HepG2 (cell line): ENCODE measurements around the gene HDAC5. TPM values are rescaled to one million over a fixed set of nuclear protein-coding genes. Genes with fewer than 3 reads are reported as not detected.

Source experiments
- ATAC-seq: fragments of 200-7000 bp; cut with Tn5 transposase; 3 replicates; pipeline ENCODE4 v1.9.1; 2020; ENCODE audit warnings: mild to moderate bottlenecking, moderate library complexity
- Bru-seq: library from RNA; stranded (reverse); fragments of 400-500 nt; gene quantifications from one replicate; lab custom pipeline; 2021; lab: Mats Ljungman, UMichigan
- BruChase-seq, 2 experiments: library from RNA; stranded (reverse); fragments of 400-500 nt; gene quantifications; one replicate each; lab custom pipeline; 2021; lab: Mats Ljungman, UMichigan
- BruUV-seq: library from RNA; stranded (reverse); fragments of 400-500 nt; replicated peaks from 2 replicates; lab custom pipeline; 2021; lab: Mats Ljungman, UMichigan
- CTCF ChIA-PET: fragments of 300-600 bp; formaldehyde crosslinking; extraction: SDS; loops from one replicate; lab custom pipeline; 2021; ENCODE audit warnings: low total read pairs, inconsistent platforms, low intra/inter-chr PET ratio; lab: Yijun Ruan, JAX
- POLR2A ChIA-PET: fragments of 350-600 bp; sonication (Branson Sonifier 250); formaldehyde crosslinking; loops from one replicate; lab custom pipeline; 2020; ENCODE audit warnings: antibody characterized with exemption, inconsistent platforms; lab: Yijun Ruan, JAX
- DNase-seq: peaks from one replicate; pipeline ENCODE4 v3.0.0-alpha.2; 2015; ENCODE audit warnings: low spot score
- FAIRE-seq: peaks from 3 replicates; lab custom pipeline; 2011; peaks lifted over from hg19 to GRCh38; lab: Jason Lieb, UNC
- H2AFZ ChIP-seq: one replicate; pipeline ENCODE4 v1.6.1; 2011; ENCODE audit warnings: low read length, inconsistent platforms
- H3K27ac ChIP-seq: fragments of 300-600 bp; 3 replicates; pipeline ENCODE4 v1.8.0; 2011; ENCODE audit warnings: mixed run types, mild to moderate bottlenecking, mixed read lengths, low read length, inconsistent platforms; ENCODE audit not compliant: insufficient read depth; ENCODE audit errors: extremely low read length
- H3K27me3 ChIP-seq, 2 experiments: fragments of 200-600 bp in 1 of 2; 2 replicates in 1 of 2; 3 replicates in 1 of 2; pipeline versions ENCODE4 v1.6.0 to v1.8.0; 2011; ENCODE audit warnings: low read length in 2 of 2, mild to moderate bottlenecking in 2 of 2, moderate library complexity in 2 of 2, inconsistent platforms in 1 of 2; ENCODE audit not compliant: insufficient read depth in 2 of 2, control insufficient read depth in 1 of 2
- H3K36me3 ChIP-seq, 2 experiments: fragments of 200-600 bp in 1 of 2; replicated peaks in 1 of 2; 2 replicates in 1 of 2; 3 replicates in 1 of 2; pipeline versions ENCODE4 v1.5.1 to v1.8.0; 2011; ENCODE audit warnings: low read length in 2 of 2, inconsistent platforms in 1 of 2; ENCODE audit not compliant: insufficient read depth in 2 of 2, control insufficient read depth in 1 of 2
- H3K4me1 ChIP-seq: 2 replicates; pipeline ENCODE4 v1.5.1; 2012; ENCODE audit warnings: low read length, inconsistent platforms; ENCODE audit not compliant: insufficient read depth
- H3K4me2 ChIP-seq: 2 replicates; pipeline ENCODE4 v1.6.0; 2011; ENCODE audit warnings: low read depth, low read length, inconsistent platforms
- H3K4me3 ChIP-seq, 3 experiments: fragments of 200-600 bp in 1 of 3; sonication (generic), shearing (Covaris generic) in 1 of 3; replicated peaks in 1 of 3; 2 replicates each; pipeline ENCODE4 v1.5.1; 2011 to 2016; ENCODE audit warnings: low read length in 3 of 3, inconsistent platforms in 2 of 3, low read depth in 2 of 3, mild to moderate bottlenecking in 2 of 3, control low read depth in 1 of 3, mixed read lengths in 1 of 3; ENCODE audit not compliant: insufficient read depth in 1 of 3
- H3K79me2 ChIP-seq: one replicate; pipeline ENCODE4 v1.6.1; 2011; ENCODE audit warnings: low read length, inconsistent platforms; ENCODE audit not compliant: insufficient read depth
- H3K9ac ChIP-seq: 2 replicates; pipeline ENCODE4 v1.6.0; 2011; ENCODE audit warnings: mild to moderate bottlenecking, low read depth, low read length, inconsistent platforms; ENCODE audit not compliant: insufficient read depth
- H3K9me3 ChIP-seq: 2 replicates; pipeline ENCODE4 v1.5.1; 2012; ENCODE audit warnings: mild to moderate bottlenecking, low read length
- H4K20me1 ChIP-seq: 2 replicates; pipeline ENCODE4 v1.6.0; 2011; ENCODE audit warnings: inconsistent platforms, mild to moderate bottlenecking, low read length, moderate library complexity; ENCODE audit not compliant: insufficient read depth
- ATF7 ChIP-seq, 2 experiments: fragments of 450-650 bp in 1 of 2; sonication (generic) in 1 of 2; formaldehyde crosslinking in 1 of 2; IDR thresholded peaks; 2 replicates each; pipeline versions ENCODE4 v1.4.0 to v1.6.1; 2016 to 2020; ENCODE audit warnings: antibody characterized with exemption in 1 of 2, mild to moderate bottlenecking in 1 of 2, missing genetic modification reagents in 1 of 2
- ERF ChIP-seq: IDR thresholded peaks from 2 replicates; pipeline ENCODE4 v1.6.1; 2018; ENCODE audit warnings: missing biosample characterization, missing genetic modification reagents
- GLMP ChIP-seq: sonication (generic); formaldehyde crosslinking; IDR thresholded peaks from 2 replicates; pipeline ENCODE4 v1.9.0; 2021; ENCODE audit warnings: missing genetic modification reagents, mild to moderate bottlenecking, borderline replicate concordance
- KAT8 ChIP-seq: IDR thresholded peaks from 2 replicates; pipeline ENCODE4 v1.6.1; 2016; ENCODE audit warnings: missing genetic modification reagents, missing compliant biosample characterization
- KLF16 ChIP-seq, 2 experiments: sonication (generic) in 1 of 2; formaldehyde crosslinking in 1 of 2; IDR thresholded peaks; 2 replicates each; pipeline versions ENCODE4 v1.6.1 to v1.8.0; 2016 to 2023; ENCODE audit warnings: missing genetic modification reagents in 2 of 2, missing compliant biosample characterization in 1 of 2
- KMT2A ChIP-seq: sonication (generic); formaldehyde crosslinking; IDR thresholded peaks from 2 replicates; pipeline ENCODE4 v1.4.0; 2020; ENCODE audit warnings: missing genetic modification reagents
- MED13 ChIP-seq: sonication (generic); formaldehyde crosslinking; IDR thresholded peaks from 2 replicates; pipeline ENCODE4 v1.5.0; 2020; ENCODE audit warnings: missing genetic modification reagents
- PCBP2 ChIP-seq: fragments of 200-400 bp; formaldehyde crosslinking; optimal IDR thresholded peaks from 2 replicates; pipeline ENCODE3; 2018; ENCODE audit warnings: low read length, low read depth; ENCODE audit not compliant: poor library complexity, severe bottlenecking
- RXRA ChIP-seq: sonication (generic); formaldehyde crosslinking; IDR thresholded peaks from 2 replicates; pipeline ENCODE4 v1.5.1; 2020; ENCODE audit warnings: missing genetic modification reagents
- SETDB1 ChIP-seq: sonication (generic); formaldehyde crosslinking; IDR thresholded peaks from 2 replicates; pipeline ENCODE4 v1.5.1; 2020; ENCODE audit warnings: missing genetic modification reagents, mild to moderate bottlenecking, borderline replicate concordance
- THRA ChIP-seq: sonication (generic); formaldehyde crosslinking; IDR thresholded peaks from 2 replicates; pipeline ENCODE4 v1.4.0; 2020; ENCODE audit warnings: missing genetic modification reagents, borderline replicate concordance
- ZNF207 ChIP-seq: fragments of 450-650 bp; IDR thresholded peaks from 2 replicates; pipeline ENCODE4 v1.6.1; 2016; ENCODE audit warnings: antibody characterized with exemption, borderline replicate concordance
- ZNF292 ChIP-seq: sonication (generic); formaldehyde crosslinking; IDR thresholded peaks from 2 replicates; pipeline ENCODE4 v1.8.1; 2022; ENCODE audit warnings: mild to moderate bottlenecking, low read depth, missing genetic modification reagents, borderline replicate concordance
- ZNF674 ChIP-seq: sonication (generic); formaldehyde crosslinking; IDR thresholded peaks from 2 replicates; pipeline ENCODE4 v1.5.0; 2020; ENCODE audit warnings: low read depth, mild to moderate bottlenecking, missing genetic modification reagents
- WGBS: methylation state at CpG from one replicate; pipeline ENCODE4 v1.1.6; 2017; ENCODE audit warnings: low lambda C conversion rate; 5-methylcytosine and 5-hydroxymethylcytosine counted together
- in situ Hi-C: cut with HindIII; loops from 2 replicates; pipeline ENCODE4 v1.10.0; 2017; ENCODE audit warnings: low pct_unique_long_range_greater_than_20kb; ENCODE audit not compliant: extremely low pct_ligation_motif_present
- intact Hi-C: fragments of 100-400 bp; cut with micrococcal nuclease; formaldehyde crosslinking; loops from one replicate; pipeline ENCODE4 v1.10.0; 2022; ENCODE audit not compliant: unreplicated experiment
- long read RNA-seq, 2 experiments: library from RNA in 1 of 2; library from polyadenylated mRNA in 1 of 2; stranded (forward) in 1 of 2; unstranded in 1 of 2; transcript quantifications; one replicate each; pipeline ENCODE4 v2.0.0, GENCODE V29; 2019 to 2022
- polyA minus RNA-seq, 3 experiments: library from RNA; depleted of rRNA, polyadenylated mRNA; stranded (reverse); fragments of >200 nt; gene quantifications; 2 replicates each; pipeline ENCODE4 v1.2.3, GENCODE V29; 2011; ENCODE audit warnings: low replicate concordance in 1 of 3
- polyA plus RNA-seq, 8 experiments: library from polyadenylated mRNA; depleted of rRNA in 3 of 8; stranded (reverse) in 7 of 8; unstranded in 1 of 8; fragments of >200 nt; fragmentation: Illumina TruSeq in 4 of 8; extraction: Trizol in 4 of 8; gene quantifications; 2 replicates each; pipeline versions ENCODE4 v1.2.1 to v1.2.3, GENCODE V29; 2011 to 2016; ENCODE audit warnings: low read depth in 4 of 8, missing spikeins in 1 of 8, mixed read lengths in 1 of 8; ENCODE audit not compliant: insufficient read depth in 1 of 8
- total RNA-seq, 5 experiments: library from RNA; depleted of rRNA; stranded (reverse); fragments of >200 nt; fragmentation: Illumina TruSeq; extraction: Trizol; gene quantifications; 2 replicates each; pipeline ENCODE4 v1.2.3, GENCODE V29; 2016; ENCODE audit warnings: low read depth in 1 of 5

Gene HDAC5
- 34.0 and 46.4 TPM in 2 replicates for total RNA-seq (2016; rRNA removed; fragmentation: Illumina TruSeq; extraction: Trizol)
- total RNA-seq (2016; cell fraction: cytosol; rRNA removed; fragmentation: Illumina TruSeq; extraction: Trizol; ENCODE audit: low read depth) = 9.5 and 10.8 TPM in 2 replicates
- total RNA-seq (2016; cell fraction: insoluble cytoplasmic fraction; rRNA removed; fragmentation: Illumina TruSeq; extraction: Trizol) = 32.6 and 44.0 TPM in 2 replicates
- total RNA-seq (2016; cell fraction: membrane; rRNA removed; fragmentation: Illumina TruSeq; extraction: Trizol) = 18.6 and 21.1 TPM in 2 replicates
- 37.8 and 39.5 TPM in 2 replicates for total RNA-seq (2016; cell fraction: nucleus; rRNA removed; fragmentation: Illumina TruSeq; extraction: Trizol)
- 85.4 and 140 TPM in 2 replicates for polyA plus RNA-seq (2011; rRNA removed)
- 66.8 and 91.0 TPM in 2 replicates for polyA plus RNA-seq (2011; cell fraction: cytosol; rRNA removed)
- polyA plus RNA-seq (2011; cell fraction: nucleus; rRNA removed) = 179 and 189 TPM in 2 replicates
- 88.1 and 102 TPM in 2 replicates for polyA plus RNA-seq (2012)
- 3.3 and 3.4 TPM in 2 replicates for polyA plus RNA-seq (2016; cell fraction: cytosol; fragmentation: Illumina TruSeq; extraction: Trizol; ENCODE audit: low read depth)
- 24.1 and 29.9 TPM in 2 replicates for polyA plus RNA-seq (2016; cell fraction: insoluble cytoplasmic fraction; fragmentation: Illumina TruSeq; extraction: Trizol; ENCODE audit: low read depth)
- polyA plus RNA-seq (2016; cell fraction: membrane; fragmentation: Illumina TruSeq; extraction: Trizol; ENCODE audit: low read depth) = 9.7 and 10.3 TPM in 2 replicates
- 56.7 and 66.5 TPM in 2 replicates for polyA plus RNA-seq (2016; cell fraction: nucleus; fragmentation: Illumina TruSeq; extraction: Trizol; ENCODE audit: insufficient read depth, low read depth)
- polyA minus RNA-seq (2011; rRNA and poly(A)+ RNA removed; ENCODE audit: low replicate concordance) = 59.4 and 315 TPM in 2 replicates
- polyA minus RNA-seq (2011; cell fraction: cytosol; rRNA and poly(A)+ RNA removed) = 82.1 and 94.7 TPM in 2 replicates
- polyA minus RNA-seq (2011; cell fraction: nucleus; rRNA and poly(A)+ RNA removed) = 68.9 and 78.6 TPM in 2 replicates
- Bru-seq, nascent RNA = percentile 64 among the genes with signal in this experiment
- percentile 61 among the genes with signal in this experiment for BruChase-seq, experiment 1, labeled RNA remaining after a 6-hour chase
- percentile 56 among the genes with signal in this experiment for BruChase-seq, experiment 2, labeled RNA remaining after a 2-hour chase
- long read RNA-seq, experiment 1, partial matches to known transcripts = 18 of 24 reads
- long read RNA-seq, experiment 1, other reads (novel, unspliced or antisense) = 6 of 24 reads
- long read RNA-seq, experiment 2, full-length matches to known transcripts = 12 of 148 reads
- long read RNA-seq, experiment 2, partial matches to known transcripts = 95 of 148 reads
- long read RNA-seq, experiment 2, other reads (novel, unspliced or antisense) = 41 of 148 reads

- H3K36me3 ChIP-seq = no peaks in the 10 kb centered on the region
- intact Hi-C loops (loop anchor here (1.0 to 5.0 kb wide), 3 partner anchors 13 to 44 kb away; partner anchors contain the start of gene HROB), in situ Hi-C loops (loop anchor here (5.0 kb wide), 1 partner anchor 41 kb away; no protein-coding TSS in a partner anchor)
- ChIA-PET POLR2A (interaction anchor here (0.5 to 4.1 kb wide), 23 partner anchors 8 to 222 kb away, joined by 3 to 83 read pairs (median 8); partner anchors contain the start of genes ATXN7L3, G6PC3, TMEM101 and TMUB2), CTCF (interaction anchor here (1.1 to 2.5 kb wide), 5 partner anchors 8 to 39 kb away, joined by 3 to 21 read pairs (median 4); partner anchors contain the start of gene HROB)
- H3K9me3 ChIP-seq = no peaks in the 10 kb centered on the region
- peak within 1 kb of the TSS; percentile 45 for H2AFZ ChIP-seq
- FAIRE-seq = peak; percentile 64
- H3K27me3 ChIP-seq = peaks cover 2 to 11% of the 10 kb centered on the region in 2 experiments; a peak in 2 of 5 replicates
- H3K4me2 ChIP-seq = peak within 1 kb of the TSS; percentile 88
- peaks cover 3% of the 10 kb centered on the region for H3K79me2 ChIP-seq
- DNase-seq = peak; percentile 86
- H3K4me3 ChIP-seq = peak within 1 kb of the TSS; percentile 80 to 97 (median 84)
- peak within 1 kb of the TSS; percentile 81 for H3K27ac ChIP-seq
- peaks cover 52% of the 10 kb centered on the region for H3K4me1 ChIP-seq
- peak within 1 kb of the TSS; percentile 90 for H3K9ac ChIP-seq
- peaks cover 29% of the 10 kb centered on the region; the same call in 1 of the 2 replicates for H4K20me1 ChIP-seq
- WGBS = 1% methylated on average over 56 of the region's 78 CpGs
- BruUV-seq = no TSS peak
- ATAC-seq = peak; percentile 81
- TF ChIP-seq ZNF674 (no peak), ZNF292 (CRISPR knock-in tag) (no peak; the same call in 1 of the 2 replicates), RXRA (CRISPR knock-in tag) (peak; percentile 63; the same call in 1 of the 2 replicates), SETDB1 (CRISPR knock-in tag) (no peak), MED13 (CRISPR knock-in tag) (no peak), THRA (CRISPR knock-in tag) (peak; percentile 40; the same call in 1 of the 2 replicates), ERF (CRISPR knock-in tag) (peak; percentile 78; the same call in 1 of the 2 replicates), GLMP (CRISPR knock-in tag) (no peak), KAT8 (CRISPR knock-in tag) (peak; percentile 46; the same call in 1 of the 2 replicates), KMT2A (peak; percentile 63; the same call in 1 of the 2 replicates), ATF7 (IDR thresholded peaks at IDR 0.05) (no peak), ATF7 (CRISPR knock-in tag; IDR thresholded peaks at IDR 0.05) (peak; percentile 64), PCBP2 (no peak), KLF16 (CRISPR knock-in tag; IDR thresholded peaks at IDR 0.05) (peak in 1 of 2 experiments; percentile 63; a peak in 1 of 4 replicates), ZNF207 (no peak)
Observed at GRCh38 chr17:44123356-44124117, at the start of gene HDAC5. HDAC5 (minus strand) TSS chr17:44123641; CDS start chr17:44117515, 6,126 bp downstream.
